Myocyte (in vitro differentiated cells): ENCODE measurements around the gene GALNT14. TPM values are rescaled to one million over a fixed set of nuclear protein-coding genes. Genes with fewer than 3 reads are reported as not detected.

Source experiments
- DNase-seq: peaks from one replicate; pipeline ENCODE4 v3.0.0-alpha.2; 2012; ENCODE audit warnings: low read depth
- total RNA-seq: library from RNA; depleted of rRNA; stranded (reverse); fragments of >200 nt; gene quantifications from 2 replicates; pipeline ENCODE4 v1.2.3, GENCODE V29; 2014

Gene GALNT14
- total RNA-seq, 1 donor from 2014 or later = not detected

DNA sequence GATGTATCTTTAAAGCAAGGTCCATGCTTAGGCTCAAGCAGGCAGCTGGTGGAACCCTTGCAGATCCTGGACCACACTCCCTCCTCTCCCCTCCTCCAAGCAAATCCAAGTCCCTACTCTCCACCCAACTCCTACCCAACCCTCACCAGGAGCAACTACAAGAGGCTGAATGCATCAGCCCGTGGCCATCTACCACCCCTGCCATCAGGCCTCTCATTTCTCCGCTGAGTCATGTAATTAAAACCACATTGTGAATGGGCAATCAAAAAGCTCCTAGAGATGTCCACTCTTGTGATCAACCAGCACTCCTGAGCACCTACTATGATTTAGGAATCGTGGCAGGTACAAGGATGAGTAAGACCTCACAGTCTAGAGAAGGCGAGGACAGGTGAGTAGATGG lies 188.8 kb downstream of the GALNT14 start:
- DNase-seq = no peak

DNA sequence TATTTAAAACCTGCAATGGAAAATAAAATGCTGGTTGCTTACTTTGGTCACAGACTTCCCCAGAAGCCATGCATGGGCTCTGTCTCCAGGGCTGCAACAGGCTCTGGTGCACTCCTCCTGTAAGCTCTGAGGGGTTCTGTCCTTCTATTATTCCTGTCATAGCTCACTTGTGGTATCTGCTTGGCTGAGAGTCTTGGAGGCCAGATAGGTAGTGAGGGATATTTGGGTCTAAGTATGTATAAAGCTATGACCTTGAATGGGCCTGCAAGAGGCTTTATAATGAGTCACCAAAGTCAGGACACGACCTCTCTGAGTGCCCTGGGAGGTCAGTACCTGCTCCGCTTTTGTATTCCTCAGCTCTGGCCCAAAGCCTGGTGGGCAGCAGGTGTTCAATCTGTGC lies 189.4 kb downstream of the GALNT14 start:
- DNase-seq = no peak

DNA sequence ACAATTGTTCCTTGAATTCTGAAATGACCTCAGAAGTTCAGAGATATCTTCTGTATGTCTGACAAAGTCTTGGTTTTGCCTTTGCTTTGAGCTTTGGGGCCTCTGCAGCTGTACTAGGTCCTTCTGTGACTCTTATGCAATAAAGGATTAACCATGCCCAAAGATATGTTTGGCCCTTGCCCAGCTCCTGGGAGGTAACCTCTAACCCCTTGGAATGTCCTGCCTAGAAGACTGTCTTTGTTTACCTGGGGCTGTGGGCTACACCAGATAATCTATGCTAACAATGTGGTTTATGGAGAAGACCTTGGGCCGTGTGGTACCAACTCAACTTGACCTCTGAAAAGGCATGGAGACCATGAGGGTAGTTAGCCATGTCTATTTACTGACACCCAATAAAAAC lies 190.1 kb downstream of the GALNT14 start:
- DNase-seq = no peak

DNA sequence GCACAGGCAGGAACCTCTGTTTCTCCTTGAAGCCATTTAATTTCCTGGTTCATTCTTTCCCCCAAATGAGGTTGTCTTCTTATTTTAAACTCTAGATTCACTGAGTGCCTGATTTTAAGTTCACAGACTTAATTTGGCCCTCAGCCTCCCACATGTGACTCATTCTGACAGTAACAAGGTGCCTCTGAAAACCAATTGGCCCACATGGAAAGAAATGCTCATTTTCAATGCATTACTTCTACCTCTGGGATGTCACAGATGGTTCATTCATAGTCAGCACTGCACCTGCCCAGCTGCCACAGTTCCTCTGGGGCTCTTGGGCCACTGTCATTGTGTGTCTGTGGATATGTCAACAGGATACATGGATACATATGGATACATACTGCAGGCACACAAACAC lies 190.6 kb downstream of the GALNT14 start:
- DNase-seq = no peak

DNA sequence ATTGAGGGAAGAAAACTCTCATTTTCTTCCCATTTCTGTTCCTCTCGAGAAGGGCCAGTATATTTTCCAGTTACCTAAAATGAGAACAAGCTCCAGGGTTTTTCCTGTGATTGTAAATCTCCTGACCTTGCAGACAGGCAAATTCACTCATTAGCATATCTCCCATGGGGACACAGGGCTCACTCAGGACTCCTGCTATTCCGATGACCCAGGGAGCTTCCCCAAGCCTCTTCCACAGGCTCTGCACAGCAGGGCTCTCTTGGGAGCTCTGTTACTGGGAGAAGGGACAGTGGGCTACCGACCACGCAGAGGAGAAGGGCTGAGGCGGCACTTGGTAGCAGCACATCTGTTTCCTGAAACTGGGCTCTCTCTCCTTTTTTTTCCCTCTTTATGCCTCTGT lies 195.8 kb downstream of the GALNT14 start:
- no peak for DNase-seq

DNA sequence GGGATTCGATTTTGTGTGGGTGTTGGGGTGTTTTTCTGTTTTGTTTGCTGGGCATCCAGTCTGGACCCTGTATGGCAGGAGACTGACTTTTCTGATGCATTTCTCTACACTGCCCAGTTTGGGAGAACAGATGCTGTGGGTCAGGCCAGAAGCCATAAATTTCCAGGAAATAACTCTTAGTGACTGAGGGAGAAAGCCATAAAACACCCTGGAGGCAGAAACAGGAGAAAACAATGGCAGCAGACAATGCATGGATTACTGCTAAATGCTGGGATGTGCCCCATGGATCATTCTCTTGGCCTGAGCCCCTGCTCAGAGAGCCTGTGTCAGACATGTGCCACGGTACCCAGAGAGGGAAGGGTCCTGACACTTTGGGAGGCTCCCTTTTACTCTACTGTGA lies 197.4 kb downstream of the GALNT14 start:
- no peak for DNase-seq

DNA sequence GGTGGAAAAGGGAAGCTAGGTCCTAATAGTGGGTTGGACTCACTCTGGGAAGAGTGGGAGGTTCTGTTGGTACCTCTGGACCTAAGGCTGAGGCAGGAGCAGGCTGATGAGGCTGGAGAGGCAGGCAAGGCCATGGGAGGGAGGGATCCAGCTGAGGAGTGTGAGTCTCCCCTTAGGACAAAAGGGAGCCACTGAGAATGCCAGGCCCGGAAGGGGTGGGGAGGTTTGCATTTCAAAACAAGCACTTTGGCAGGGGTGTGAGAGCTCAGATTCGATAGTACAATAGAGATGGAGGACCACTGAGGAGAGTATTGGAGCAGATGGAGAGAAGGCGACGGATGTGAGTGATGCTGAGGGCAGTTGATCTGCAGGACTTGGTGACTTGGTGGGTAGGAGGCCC lies 198.9 kb downstream of the GALNT14 start:
- no peak for DNase-seq

DNA sequence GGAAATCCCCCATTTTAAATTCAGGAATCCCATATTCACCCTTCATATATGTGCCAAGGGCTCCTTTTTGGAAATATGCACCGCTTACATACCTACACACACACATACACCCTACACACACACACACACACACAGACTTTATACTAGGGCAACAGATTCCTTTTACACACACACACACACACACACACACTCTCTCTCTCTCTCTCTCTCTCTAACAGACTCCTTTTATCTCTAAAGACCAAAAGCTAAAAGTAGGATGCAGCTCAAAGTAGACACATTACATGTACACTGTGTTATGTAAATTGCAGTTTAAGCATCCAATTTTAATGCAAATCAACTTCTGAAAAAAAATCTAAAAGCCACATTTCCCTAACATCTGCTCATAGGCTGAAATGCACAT lies 200.0 kb downstream of the GALNT14 start:
- DNase-seq = no peak

DNA sequence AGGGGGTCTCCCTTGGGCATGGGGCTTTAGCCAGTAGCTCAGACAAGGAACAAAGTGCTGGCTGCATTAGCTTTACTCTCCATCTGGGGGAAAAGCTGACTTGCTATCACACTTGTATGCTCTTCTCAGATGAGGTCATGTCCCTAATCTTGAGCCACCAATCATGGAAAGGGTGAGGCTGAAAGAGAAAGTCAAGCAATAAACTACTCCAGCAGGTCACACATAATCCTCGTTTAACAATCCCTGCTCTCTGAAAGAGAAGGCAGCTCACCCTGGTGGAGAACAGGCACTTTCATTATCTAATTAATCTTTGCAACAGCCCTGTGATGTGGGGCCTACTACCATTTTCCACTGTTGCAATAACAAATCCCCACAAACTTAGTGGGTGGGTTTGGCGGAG lies 201.3 kb downstream of the GALNT14 start:
- DNase-seq = no peak

DNA sequence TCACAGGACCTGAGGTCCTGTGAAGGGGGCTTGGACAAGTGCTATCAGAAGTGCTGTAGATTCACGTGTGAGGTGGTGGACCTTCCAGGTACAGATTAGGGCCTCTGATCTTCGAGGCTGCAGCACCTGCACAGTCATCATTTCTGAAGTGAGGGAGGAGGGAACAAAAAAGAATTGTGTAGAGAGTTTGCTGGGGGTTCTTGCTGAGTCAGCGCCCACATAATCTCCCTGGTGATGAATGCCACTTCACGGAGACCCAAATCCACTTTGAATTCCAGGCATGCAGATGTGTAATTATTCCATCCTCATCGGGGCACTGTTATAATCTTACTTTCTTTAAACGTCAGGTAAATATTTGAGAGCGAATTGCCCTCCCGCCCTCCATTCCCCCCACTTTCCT lies 202.4 kb downstream of the GALNT14 start:
- no peak for DNase-seq

DNA sequence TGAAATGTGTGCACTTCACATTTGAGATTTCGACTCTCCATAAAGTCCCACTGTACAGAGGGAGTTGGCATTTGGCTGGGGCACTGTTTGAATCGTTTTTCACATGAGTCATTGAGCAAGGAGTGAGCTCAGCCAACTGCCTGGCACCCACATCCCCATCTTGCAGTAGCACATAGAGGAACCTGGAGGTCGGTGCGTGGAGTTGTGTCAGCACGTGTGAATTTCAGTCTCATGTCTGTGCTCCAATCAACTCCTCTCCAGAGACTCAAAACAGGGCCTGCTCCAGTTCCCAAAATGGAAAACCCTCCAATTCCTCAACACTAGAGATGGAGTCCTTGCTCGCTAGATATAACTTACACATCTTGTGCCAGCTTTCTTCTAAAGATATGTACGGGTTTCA lies 204.2 kb downstream of the GALNT14 start:
- no peak for DNase-seq

DNA sequence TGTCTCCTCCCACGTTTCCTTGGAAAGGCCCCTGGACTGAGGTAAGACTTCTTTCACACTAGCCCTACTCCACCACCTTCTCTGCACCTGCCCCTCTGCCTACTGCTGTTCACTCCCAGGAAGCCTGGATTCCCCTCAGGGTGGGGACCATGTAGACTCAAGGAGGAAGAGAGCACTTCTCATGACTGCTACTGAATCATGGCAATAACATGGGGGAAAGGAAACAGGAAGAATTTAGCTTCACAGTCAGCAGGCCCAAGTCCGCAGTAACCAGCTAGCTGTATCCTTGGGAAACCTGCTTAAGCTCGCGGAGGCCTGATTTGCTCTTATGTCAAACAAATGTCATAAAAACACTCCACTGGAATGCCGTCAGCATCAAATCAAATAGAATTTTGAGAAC lies 204.7 kb downstream of the GALNT14 start:
- DNase-seq = no peak

DNA sequence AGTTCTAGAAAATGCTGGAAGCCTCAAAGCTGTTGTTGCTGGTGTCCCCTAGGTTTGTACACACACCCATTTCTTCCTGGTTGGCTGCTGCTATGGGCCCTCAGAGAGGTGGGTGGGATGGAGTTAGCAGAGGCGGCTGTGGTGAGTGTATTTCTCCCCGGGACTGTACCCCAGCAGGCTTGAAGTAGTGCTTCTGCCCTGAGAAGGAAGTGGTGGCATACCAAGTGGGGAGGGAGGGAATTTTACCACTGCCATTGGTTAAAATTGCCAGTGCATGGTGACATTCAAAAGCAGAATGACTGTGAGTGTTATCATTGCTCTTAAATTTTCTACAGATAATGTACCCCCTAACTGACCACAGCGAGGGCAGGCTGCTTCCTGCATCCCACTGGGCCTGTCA lies 205.4 kb downstream of the GALNT14 start:
- no peak for DNase-seq

DNA sequence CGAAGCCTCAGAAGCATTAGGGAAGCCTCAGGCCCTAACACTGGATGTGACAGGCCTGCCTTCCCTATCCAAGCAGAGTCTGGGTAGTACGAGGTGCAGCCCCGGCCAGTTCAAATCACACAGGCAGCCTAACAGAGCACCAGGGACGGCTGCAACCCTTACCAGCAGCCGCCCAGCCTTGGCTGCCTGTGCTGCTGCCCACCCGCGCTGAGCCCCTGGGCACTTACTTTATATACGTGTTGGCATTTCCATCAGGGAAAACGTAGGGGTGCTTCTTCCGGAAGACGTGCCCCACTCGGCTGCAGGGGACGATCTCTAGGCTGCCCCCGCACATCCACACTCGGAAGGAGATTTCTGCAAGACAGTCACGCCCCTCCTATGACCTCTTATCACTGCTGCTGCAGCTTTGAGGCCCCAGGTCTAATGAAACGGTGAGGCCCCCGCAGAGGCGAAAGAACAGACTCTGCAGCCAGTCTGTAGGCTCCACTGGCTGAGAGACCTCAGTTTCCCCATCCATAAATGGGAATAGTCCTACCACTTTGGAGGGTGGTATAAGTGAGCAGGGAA lies 206.3 kb downstream of the GALNT14 start:
- DNase-seq = no peak

DNA sequence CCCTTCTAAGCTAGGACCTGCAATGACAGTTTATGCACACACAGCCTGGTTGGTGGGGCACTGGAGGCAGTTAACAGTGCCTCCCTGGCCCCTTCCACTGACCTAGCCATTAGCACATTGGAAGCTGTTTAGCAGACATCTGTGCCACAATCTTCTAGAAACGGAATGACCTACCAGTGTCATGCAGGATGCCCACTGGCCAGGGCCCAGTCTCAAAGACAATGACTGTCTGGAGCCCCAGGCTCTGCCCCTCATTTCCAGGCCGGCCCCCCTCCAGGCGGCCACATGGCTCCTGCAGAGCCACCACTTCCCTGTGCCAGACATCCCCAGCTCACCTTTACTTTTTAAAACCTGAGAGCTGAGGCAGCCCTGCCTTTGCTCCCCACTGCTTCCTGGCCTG lies 207.5 kb downstream of the GALNT14 start:
- no peak for DNase-seq

DNA sequence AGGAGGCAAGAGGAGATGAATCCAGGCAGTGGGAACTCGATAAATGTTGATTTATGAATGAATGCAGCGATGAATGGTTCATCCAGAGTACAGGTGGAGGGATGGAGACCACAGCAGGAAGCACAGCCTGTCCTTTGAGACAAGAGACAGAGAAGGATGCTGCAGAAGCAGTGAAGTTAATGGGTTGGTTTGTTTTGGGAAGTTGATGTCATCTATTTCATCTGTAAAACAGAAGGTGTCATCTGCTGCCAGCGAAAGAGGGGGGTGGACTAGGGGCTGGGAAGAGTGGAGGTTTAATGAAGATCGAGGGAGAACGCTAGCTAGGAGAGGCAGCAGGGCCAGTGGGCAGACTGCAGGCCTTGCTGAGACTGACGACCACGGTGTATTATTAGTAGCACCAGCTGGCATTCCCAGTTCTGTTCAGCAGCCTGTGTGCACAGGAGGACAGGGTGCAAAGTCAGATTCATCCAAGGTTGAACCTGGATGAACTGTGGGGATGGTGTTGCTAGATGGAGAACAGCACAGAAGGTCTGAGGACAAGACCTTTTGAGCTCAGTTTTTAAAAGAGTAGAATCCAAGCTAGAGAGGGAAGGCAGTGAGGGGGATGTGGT lies 210.7 kb downstream of the GALNT14 start:
- DNase-seq = no peak

DNA sequence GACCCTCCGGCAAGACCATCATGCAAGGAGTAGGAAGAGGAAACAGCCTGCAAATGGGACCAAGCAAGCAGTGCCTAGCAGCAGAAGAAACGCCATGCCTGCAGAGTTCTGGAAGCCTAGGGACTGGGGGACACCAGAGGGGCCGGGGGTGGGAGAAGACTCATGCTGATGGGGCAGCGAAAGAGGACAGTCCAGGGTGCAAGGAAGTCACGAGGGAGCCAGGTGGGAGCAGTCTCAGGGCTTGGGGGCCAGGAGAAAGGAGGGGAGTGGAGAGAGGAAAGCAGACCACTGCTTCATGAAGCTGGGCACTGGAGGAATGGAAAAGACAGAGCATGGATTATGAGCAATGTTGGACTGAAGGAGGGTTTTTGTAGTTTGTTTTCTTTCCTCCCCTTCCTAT lies 211.6 kb downstream of the GALNT14 start:
- DNase-seq = no peak

DNA sequence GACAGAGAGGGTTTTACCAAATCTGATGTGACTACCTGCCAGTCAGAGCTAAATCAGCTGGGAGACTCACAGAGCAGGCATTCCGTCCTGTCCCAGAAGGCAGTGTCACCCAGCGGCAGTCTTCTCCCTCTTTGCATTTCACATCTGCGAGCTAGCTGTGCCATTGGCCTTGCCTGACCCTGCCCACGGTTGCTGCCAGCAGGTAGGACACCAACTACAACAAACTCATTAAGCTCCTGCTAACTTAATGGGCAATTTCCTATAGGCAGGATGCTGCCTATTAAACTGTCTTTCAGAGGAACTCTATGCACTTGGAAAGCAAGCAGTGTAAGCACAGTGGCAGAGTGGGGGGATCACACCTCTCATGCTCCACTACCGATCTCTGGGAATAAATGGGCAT lies 214.6 kb downstream of the GALNT14 start:
- DNase-seq = no peak

DNA sequence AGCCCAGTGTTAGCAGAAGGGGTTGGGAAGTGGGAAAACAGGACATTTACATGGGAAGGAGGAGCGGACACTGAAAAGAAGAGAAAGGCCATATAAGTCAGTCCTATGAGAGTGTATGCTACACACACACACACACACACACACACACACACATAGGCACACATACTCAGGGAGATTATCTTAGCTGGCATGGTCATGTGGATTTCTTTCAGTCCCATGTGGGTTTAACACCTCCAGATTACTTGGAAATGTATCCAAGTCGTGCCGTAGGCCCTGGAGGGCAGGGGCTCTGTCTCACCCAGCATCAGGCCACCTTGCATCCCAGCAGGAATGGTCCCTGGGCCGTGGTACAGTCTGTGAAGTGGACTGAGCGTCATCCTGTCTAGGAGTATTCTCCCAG lies 217.7 kb downstream of the GALNT14 start:
- no peak for DNase-seq

DNA sequence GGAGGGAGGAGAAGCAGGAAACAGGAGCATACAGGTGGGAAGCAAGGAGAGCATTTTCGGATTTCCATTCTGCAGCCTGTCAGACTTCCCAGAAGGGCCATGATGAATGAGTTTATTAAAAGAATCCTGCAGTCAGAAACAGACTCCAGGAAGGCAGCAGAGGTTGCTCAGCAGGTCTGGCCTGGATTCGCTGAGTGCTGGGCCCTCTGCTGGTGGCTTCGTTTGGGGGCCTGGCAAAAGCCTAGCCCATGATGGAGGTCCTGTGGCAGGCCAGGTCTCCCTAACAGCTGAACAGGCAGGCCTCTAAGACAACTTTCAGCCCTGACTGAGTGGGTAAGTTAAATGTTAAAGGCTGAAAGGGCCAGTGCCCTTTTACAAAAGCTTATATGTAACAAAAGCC lies 222.8 kb downstream of the GALNT14 start:
- no peak for DNase-seq

DNA sequence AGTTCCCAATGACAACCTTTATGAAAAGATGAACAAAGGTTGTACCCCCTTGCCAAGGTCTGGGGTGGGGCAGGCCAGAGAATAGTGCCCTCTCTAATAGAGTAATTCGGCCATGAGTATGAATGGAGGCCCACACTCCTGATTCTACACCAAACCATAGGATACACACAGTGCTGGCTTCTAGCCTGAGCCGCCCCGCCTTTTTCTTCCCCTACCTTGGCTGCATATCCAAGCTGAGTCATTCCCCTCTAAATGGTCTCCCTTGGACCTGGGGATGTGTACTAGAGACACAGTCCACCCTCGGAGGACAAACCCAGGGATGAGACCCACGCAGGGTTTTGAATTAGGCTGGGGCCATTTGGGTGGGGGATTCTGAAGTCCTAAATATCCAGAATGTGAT lies 223.8 kb downstream of the GALNT14 start:
- no peak for DNase-seq

DNA sequence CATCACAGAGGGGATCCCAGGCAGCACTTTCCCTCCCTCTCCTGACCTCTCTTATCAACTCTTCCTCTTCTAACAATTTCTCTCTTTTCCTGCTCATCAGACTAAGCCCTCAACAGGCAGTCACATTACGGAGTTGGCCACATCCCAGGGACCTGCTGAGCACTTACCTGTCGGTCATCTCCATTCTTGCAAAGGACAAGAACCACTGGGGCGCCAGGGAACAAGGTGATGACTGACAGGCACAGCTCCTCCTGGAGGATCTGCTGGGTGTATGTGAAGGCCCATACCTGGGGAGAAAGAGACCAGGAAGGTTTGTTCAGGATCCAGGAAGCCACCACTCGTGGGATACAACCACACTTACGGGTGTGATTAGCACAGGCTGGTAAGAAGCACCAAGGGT lies 226.2 kb downstream of the GALNT14 start:
- DNase-seq = no peak

DNA sequence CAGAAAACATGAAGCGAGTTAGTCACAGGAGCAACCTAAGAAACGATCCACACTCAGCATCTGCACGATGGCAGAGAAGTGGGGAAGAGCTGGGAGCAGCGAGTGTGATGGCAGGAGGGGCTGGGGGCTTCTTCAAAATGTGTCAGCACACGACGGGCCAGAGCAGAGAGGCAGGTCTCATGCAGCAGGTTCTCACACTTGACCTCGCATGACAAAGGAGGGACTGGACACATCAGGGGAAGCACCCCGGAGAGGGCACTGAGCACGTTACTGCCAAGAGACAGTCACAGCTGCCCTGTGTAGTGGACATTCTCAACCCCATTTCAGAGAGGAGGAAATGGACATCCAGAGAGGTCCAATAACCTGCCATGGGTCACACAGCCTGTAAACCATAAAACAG lies 226.9 kb downstream of the GALNT14 start:
- no peak for DNase-seq

DNA sequence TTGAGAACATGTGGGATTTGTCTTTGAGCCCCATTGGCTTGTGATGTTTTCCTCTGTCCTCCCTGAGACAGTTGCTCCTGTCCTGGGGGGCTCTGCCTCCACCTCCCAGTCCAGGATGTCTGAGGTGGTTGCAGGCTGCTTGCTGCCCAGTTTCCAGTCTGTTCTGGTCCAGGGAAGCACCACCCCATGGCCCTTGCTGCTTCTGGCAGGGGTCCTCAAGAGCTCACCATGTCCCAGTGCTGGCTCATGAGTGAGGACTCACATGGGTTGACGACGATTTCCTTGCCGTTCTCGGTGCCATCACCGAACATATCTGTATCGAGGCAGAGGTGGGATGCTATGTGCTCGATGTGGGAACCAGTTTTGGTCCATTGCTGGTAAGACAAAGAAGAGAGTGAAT lies 227.6 kb downstream of the GALNT14 start:
- no peak for DNase-seq
